A549 (cell line): Measurements from ENCODE around the gene PDGFC. TPM values are rescaled to one million over a fixed set of nuclear protein-coding genes. Genes with fewer than 3 reads are reported as not detected.

ENCODE experiments used
- ATAC-seq, 2 experiments: fragments of 200-7000 bp in 1 of 2; fragments of >200 bp in 1 of 2; cut with Nextera tagmentation in 1 of 2; cut with Tn5 transposase in 1 of 2; 3 replicates each; pipeline versions ENCODE4 v1.8.0 to v1.9.1; 2018 to 2020; ENCODE audit warnings: mild to moderate bottlenecking in 1 of 2, moderate library complexity in 1 of 2
- CTCF ChIA-PET: fragments of 300-600 bp; sonication (Branson Sonifier 250); formaldehyde crosslinking; extraction: SDS; loops from one replicate; lab custom pipeline; 2021; ENCODE audit warnings: antibody characterized with exemption, inconsistent platforms; lab: Yijun Ruan, JAX
- POLR2A ChIA-PET: fragments of 350-600 bp; formaldehyde crosslinking; extraction: SDS; loops from one replicate; lab custom pipeline; 2021; ENCODE audit warnings: antibody characterized with exemption, inconsistent platforms; lab: Yijun Ruan, JAX
- DNase-seq, 2 experiments: peaks; one replicate each; pipeline versions ENCODE4 v3.0.0 to v3.0.0-alpha.2; 2011 to 2016; ENCODE audit warnings: low read depth in 1 of 2, low spot score in 1 of 2
- FAIRE-seq: peaks from 2 replicates; lab custom pipeline; 2011; peaks lifted over from hg19 to GRCh38; lab: Jason Lieb, UNC
- H3K27ac ChIP-seq, 2 experiments: fragments of >200 bp; sonication (Bioruptor Twin); formaldehyde crosslinking; 3 replicates each; pipeline ENCODE4 v1.5.1; 2016 to 2017
- H3K4me1 ChIP-seq: fragments of >200 bp; sonication (Bioruptor Twin); formaldehyde crosslinking; 3 replicates; pipeline ENCODE4 v1.6.1; 2016
- H3K4me2 ChIP-seq: fragments of >200 bp; sonication (Bioruptor Twin); formaldehyde crosslinking; 3 replicates; pipeline ENCODE4 v1.6.1; 2016
- H3K4me3 ChIP-seq: fragments of >200 bp; sonication (Bioruptor Twin); formaldehyde crosslinking; 3 replicates; pipeline ENCODE4 v1.5.1; 2016
- H3K9me3 ChIP-seq: fragments of >200 bp; sonication (Bioruptor Twin); formaldehyde crosslinking; 3 replicates; pipeline ENCODE4 v1.6.1; 2016
- BCL3 ChIP-seq: fragments of >200 bp; sonication (Bioruptor Twin); formaldehyde crosslinking; IDR thresholded peaks from 3 replicates; pipeline ENCODE4 v1.6.1; 2016
- CBX8 ChIP-seq: fragments of 200-600 bp; sonication (generic); IDR thresholded peaks from 2 replicates; pipeline ENCODE4 v1.6.1; 2016
- E2F6 ChIP-seq: IDR thresholded peaks from 2 replicates; pipeline ENCODE4 v1.6.1; 2012; ENCODE audit warnings: low read depth, borderline replicate concordance
- EHF ChIP-seq: fragments of 250-450 bp; sonication (Bioruptor Pico); IDR thresholded peaks from 2 replicates; pipeline ENCODE4 v1.5.0; 2020; ENCODE audit warnings: mild to moderate bottlenecking
- EP300 ChIP-seq, 2 experiments: fragments of >200 bp; sonication (Bioruptor Twin); formaldehyde crosslinking; IDR thresholded peaks; 2 replicates in 1 of 2; 3 replicates in 1 of 2; pipeline ENCODE4 v1.6.1; 2016 to 2017
- FOSB ChIP-seq: fragments of 250-450 bp; sonication (Bioruptor Pico); IDR thresholded peaks from 2 replicates; pipeline ENCODE4 v1.5.0; 2020; ENCODE audit warnings: mild to moderate bottlenecking, moderate library complexity
- FOSL2 ChIP-seq, 2 experiments: fragments of 450-650 bp in 1 of 2; fragments of >200 bp in 1 of 2; sonication (Bioruptor Twin) in 1 of 2; formaldehyde crosslinking; IDR thresholded peaks; 2 replicates each; pipeline versions ENCODE4 v1.5.0 to v1.6.1; 2016 to 2020; ENCODE audit warnings: mild to moderate bottlenecking in 1 of 2, moderate library complexity in 1 of 2
- GATA3 ChIP-seq: IDR thresholded peaks from 2 replicates; pipeline ENCODE4 v1.6.1; 2012; ENCODE audit warnings: borderline replicate concordance
- HDAC2 ChIP-seq: fragments of 200-600 bp; sonication (generic); IDR thresholded peaks from 2 replicates; pipeline ENCODE4 v1.6.1; 2016
- HES2 ChIP-seq: fragments of >200 bp; sonication (Bioruptor Twin); formaldehyde crosslinking; IDR thresholded peaks from 2 replicates; pipeline ENCODE4 v1.6.1; 2016
- HOXB5 ChIP-seq: fragments of 250-450 bp; sonication (Bioruptor Pico); IDR thresholded peaks from 2 replicates; pipeline ENCODE4 v1.5.0; 2020; ENCODE audit warnings: mild to moderate bottlenecking, moderate library complexity
- JUN ChIP-seq, 2 experiments: fragments of >200 bp; sonication (Bioruptor Twin); formaldehyde crosslinking; IDR thresholded peaks; 2 replicates in 1 of 2; 3 replicates in 1 of 2; pipeline ENCODE4 v1.6.1; 2016 to 2017
- JUNB ChIP-seq: fragments of >200 bp; sonication (Bioruptor Twin); formaldehyde crosslinking; IDR thresholded peaks from 2 replicates; pipeline ENCODE4 v1.6.1; 2016
- KDM5A ChIP-seq: fragments of 200-600 bp; sonication (generic); IDR thresholded peaks from 2 replicates; pipeline ENCODE4 v1.6.1; 2016; ENCODE audit warnings: antibody characterized with exemption, mild to moderate bottlenecking
- MAFK ChIP-seq: fragments of 450-650 bp; IDR thresholded peaks from 2 replicates; pipeline ENCODE4 v1.6.1; 2014; ENCODE audit not compliant: partially characterized antibody
- MAX ChIP-seq: IDR thresholded peaks from 2 replicates; pipeline ENCODE4 v1.6.1; 2012
- MAZ ChIP-seq: fragments of 150-350 bp; IDR thresholded peaks from 2 replicates; pipeline ENCODE4 v1.6.1; 2014; ENCODE audit warnings: antibody characterized with exemption, low read depth, low read length, borderline replicate concordance
- NFE2L2 ChIP-seq: fragments of 150-350 bp; conservative IDR thresholded peaks from 2 replicates; pipeline ENCODE4 v1.6.1; 2014; ENCODE audit warnings: low read length
- NPAS2 ChIP-seq: fragments of 250-450 bp; sonication (Bioruptor Pico); IDR thresholded peaks from 2 replicates; pipeline ENCODE4 v1.8.0; 2022; ENCODE audit warnings: mild to moderate bottlenecking, moderate library complexity, borderline replicate concordance
- NR3C1 ChIP-seq: fragments of >200 bp; sonication (Bioruptor Twin); formaldehyde crosslinking; IDR thresholded peaks from 3 replicates; pipeline ENCODE4 v1.6.1; 2017
- PHF8 ChIP-seq: fragments of 200-600 bp; sonication (generic); IDR thresholded peaks from 2 replicates; pipeline ENCODE4 v1.6.1; 2016; ENCODE audit warnings: low read depth, mild to moderate bottlenecking, antibody characterized with exemption, moderate library complexity, borderline replicate concordance
- POLR2A ChIP-seq: IDR thresholded peaks from 2 replicates; pipeline ENCODE4 v1.6.1; 2012; ENCODE audit warnings: mild to moderate bottlenecking, low read length
- RAD21 ChIP-seq, 2 experiments: fragments of >200 bp in 1 of 2; sonication (Bioruptor Twin) in 1 of 2; formaldehyde crosslinking in 1 of 2; IDR thresholded peaks in 1 of 2; conservative IDR thresholded peaks in 1 of 2; 2 replicates in 1 of 2; 3 replicates in 1 of 2; pipeline ENCODE4 v1.6.1; 2012 to 2018; ENCODE audit warnings: inconsistent platforms in 1 of 2
- RFX5 ChIP-seq: fragments of 450-650 bp; IDR thresholded peaks from 2 replicates; pipeline ENCODE4 v1.7.1; 2014; ENCODE audit warnings: antibody characterized with exemption, mild to moderate bottlenecking, moderate library complexity
- SMC3 ChIP-seq: fragments of >200 bp; sonication (Bioruptor Twin); formaldehyde crosslinking; IDR thresholded peaks from 3 replicates; pipeline ENCODE4 v1.6.1; 2018; ENCODE audit warnings: inconsistent platforms
- SREBF2 ChIP-seq: fragments of 450-650 bp; IDR thresholded peaks from 2 replicates; pipeline ENCODE4 v1.6.1; 2014; ENCODE audit warnings: mild to moderate bottlenecking, moderate library complexity
- TFCP2L1 ChIP-seq: fragments of 250-450 bp; sonication (Bioruptor Pico); IDR thresholded peaks from 2 replicates; pipeline ENCODE4 v1.5.0; 2021; ENCODE audit warnings: mild to moderate bottlenecking
- USF2 ChIP-seq: fragments of 450-650 bp; IDR thresholded peaks from 2 replicates; pipeline ENCODE4 v1.6.1; 2014; ENCODE audit warnings: antibody characterized with exemption
- ZFP36 ChIP-seq: fragments of 450-650 bp; IDR thresholded peaks from 2 replicates; pipeline ENCODE4 v1.6.1; 2014; ENCODE audit warnings: borderline replicate concordance; ENCODE audit not compliant: partially characterized antibody
- ZSCAN20 ChIP-seq: fragments of 250-450 bp; sonication (Bioruptor Pico); IDR thresholded peaks from 2 replicates; pipeline ENCODE4 v1.8.0; 2022; ENCODE audit warnings: mild to moderate bottlenecking, moderate library complexity
- WGBS: methylation state at CpG from one replicate; pipeline ENCODE4 v1.1.6; 2017; ENCODE audit errors: missing lambda C conversion rate; 5-methylcytosine and 5-hydroxymethylcytosine counted together
- polyA plus RNA-seq, 4 experiments: library from polyadenylated mRNA; depleted of rRNA in 3 of 4; stranded (reverse); fragments of >200 nt; fragmentation: RNase III in 1 of 4; extraction: RNeasy Plus Mini Kit Qiagen cat#74134 plus additional on column Dnase treatment in 1 of 4; gene quantifications; 2 replicates in 3 of 4; 3 replicates in 1 of 4; pipeline ENCODE4 v1.2.3, GENCODE V29; 2011 to 2017
- TF ChIP-seq, protein P1 (sequence below): fragments of 250-450 bp; sonication (Bioruptor Pico); IDR thresholded peaks from 2 replicates; pipeline ENCODE4 v1.5.0; 2021; ENCODE audit warnings: mild to moderate bottlenecking, moderate library complexity, borderline replicate concordance
- TF ChIP-seq, protein P2 (sequence below): IDR thresholded peaks from 2 replicates; pipeline ENCODE4 v1.6.1; 2012
- TF ChIP-seq, protein P3 (sequence below): fragments of 200-600 bp; sonication (generic); IDR thresholded peaks from 2 replicates; pipeline ENCODE4 v1.6.1; 2016; ENCODE audit warnings: antibody characterized with exemption, mild to moderate bottlenecking, moderate library complexity

The PDGFC gene
- polyA plus RNA-seq, 2 of the 4 experiments (the other 2 are of a cell fraction), result 3.5 to 4.1 TPM

DNA sequence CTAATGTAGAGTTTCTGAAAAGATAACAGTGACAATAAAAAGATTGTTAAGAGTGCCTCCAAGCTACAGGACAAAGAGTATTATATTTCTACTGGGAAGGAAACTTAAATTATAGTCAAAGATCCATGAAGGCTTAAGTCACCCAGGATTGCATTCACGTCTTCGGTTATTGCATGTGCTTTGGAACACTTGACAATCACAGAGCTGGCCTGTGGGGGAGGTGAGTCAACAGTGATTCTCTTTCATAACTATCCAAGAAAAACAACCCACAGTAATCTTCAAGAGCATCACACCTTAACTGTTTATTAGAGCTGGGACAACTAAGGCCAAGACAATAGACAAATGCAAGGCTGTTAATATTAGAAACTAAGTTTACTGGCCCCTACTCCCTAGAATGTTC lies 40.3 kb downstream of the PDGFC start:
- peak; percentile 67 to 97 for ATAC-seq
- H3K4me1 ChIP-seq, result peaks cover 32% of the 10 kb centered on the region; the same call in 2 of the 3 replicates
- FAIRE-seq, result peak; percentile 49
- peak; percentile 36 to 78 for DNase-seq
- H3K27ac ChIP-seq, result peak overlapping the region; percentile 76 to 88
- 0 out of 3 replicates have a peak, but pooled peaks cover 6% of the 10 kb centered on the region for H3K9me3 ChIP-seq
- H3K4me3 ChIP-seq, result no peak overlapping the region
- peak overlapping the region; percentile 73 for H3K4me2 ChIP-seq
- ChIA-PET CTCF (interaction anchor here (1.1 kb wide), 1 partner anchor 10 kb away, joined by 3 read pairs; no protein-coding TSS in a partner anchor), POLR2A (interaction anchor here (1.1 kb wide), 1 partner anchor 11 kb away, joined by 4 read pairs; no protein-coding TSS in a partner anchor)
- 6% methylated on average over 2 of the region's 2 CpGs for WGBS
- no peak for TF ChIP-seq NFE2L2
- TF ChIP-seq, protein P1, sequence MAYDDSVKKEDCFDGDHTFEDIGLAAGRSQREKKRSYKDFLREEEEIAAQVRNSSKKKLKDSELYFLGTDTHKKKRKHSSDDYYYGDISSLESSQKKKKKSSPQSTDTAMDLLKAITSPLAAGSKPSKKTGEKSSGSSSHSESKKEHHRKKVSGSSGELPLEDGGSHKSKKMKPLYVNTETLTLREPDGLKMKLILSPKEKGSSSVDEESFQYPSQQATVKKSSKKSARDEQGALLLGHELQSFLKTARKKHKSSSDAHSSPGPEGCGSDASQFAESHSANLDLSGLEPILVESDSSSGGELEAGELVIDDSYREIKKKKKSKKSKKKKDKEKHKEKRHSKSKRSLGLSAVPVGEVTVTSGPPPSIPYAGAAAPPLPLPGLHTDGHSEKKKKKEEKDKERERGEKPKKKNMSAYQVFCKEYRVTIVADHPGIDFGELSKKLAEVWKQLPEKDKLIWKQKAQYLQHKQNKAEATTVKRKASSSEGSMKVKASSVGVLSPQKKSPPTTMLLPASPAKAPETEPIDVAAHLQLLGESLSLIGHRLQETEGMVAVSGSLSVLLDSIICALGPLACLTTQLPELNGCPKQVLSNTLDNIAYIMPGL (CRISPR knock-in tag), result no peak
- TF ChIP-seq KDM5A, result no peak
- TF ChIP-seq RAD21 (conservative IDR thresholded peaks at IDR 0.05 in 1 of 2, IDR thresholded peaks at IDR 0.05 in 1 of 2), result peak in 1 of 2 experiments; percentile 46; a peak in 2 of 5 replicates
- TF ChIP-seq PHF8, result no peak
- peak; percentile 49 for TF ChIP-seq MAX
- TF ChIP-seq, protein P2, sequence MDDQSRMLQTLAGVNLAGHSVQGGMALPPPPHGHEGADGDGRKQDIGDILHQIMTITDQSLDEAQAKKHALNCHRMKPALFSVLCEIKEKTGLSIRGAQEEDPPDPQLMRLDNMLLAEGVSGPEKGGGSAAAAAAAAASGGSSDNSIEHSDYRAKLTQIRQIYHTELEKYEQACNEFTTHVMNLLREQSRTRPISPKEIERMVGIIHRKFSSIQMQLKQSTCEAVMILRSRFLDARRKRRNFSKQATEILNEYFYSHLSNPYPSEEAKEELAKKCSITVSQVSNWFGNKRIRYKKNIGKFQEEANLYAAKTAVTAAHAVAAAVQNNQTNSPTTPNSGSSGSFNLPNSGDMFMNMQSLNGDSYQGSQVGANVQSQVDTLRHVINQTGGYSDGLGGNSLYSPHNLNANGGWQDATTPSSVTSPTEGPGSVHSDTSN, result no peak
- TF ChIP-seq E2F6, result no peak
- TF ChIP-seq RFX5, result no peak
- TF ChIP-seq MAZ, result no peak
- no peak for TF ChIP-seq ZFP36
- TF ChIP-seq MAFK, result no peak
- TF ChIP-seq HOXB5, result no peak
- no peak for TF ChIP-seq HDAC2
- TF ChIP-seq, protein P3, sequence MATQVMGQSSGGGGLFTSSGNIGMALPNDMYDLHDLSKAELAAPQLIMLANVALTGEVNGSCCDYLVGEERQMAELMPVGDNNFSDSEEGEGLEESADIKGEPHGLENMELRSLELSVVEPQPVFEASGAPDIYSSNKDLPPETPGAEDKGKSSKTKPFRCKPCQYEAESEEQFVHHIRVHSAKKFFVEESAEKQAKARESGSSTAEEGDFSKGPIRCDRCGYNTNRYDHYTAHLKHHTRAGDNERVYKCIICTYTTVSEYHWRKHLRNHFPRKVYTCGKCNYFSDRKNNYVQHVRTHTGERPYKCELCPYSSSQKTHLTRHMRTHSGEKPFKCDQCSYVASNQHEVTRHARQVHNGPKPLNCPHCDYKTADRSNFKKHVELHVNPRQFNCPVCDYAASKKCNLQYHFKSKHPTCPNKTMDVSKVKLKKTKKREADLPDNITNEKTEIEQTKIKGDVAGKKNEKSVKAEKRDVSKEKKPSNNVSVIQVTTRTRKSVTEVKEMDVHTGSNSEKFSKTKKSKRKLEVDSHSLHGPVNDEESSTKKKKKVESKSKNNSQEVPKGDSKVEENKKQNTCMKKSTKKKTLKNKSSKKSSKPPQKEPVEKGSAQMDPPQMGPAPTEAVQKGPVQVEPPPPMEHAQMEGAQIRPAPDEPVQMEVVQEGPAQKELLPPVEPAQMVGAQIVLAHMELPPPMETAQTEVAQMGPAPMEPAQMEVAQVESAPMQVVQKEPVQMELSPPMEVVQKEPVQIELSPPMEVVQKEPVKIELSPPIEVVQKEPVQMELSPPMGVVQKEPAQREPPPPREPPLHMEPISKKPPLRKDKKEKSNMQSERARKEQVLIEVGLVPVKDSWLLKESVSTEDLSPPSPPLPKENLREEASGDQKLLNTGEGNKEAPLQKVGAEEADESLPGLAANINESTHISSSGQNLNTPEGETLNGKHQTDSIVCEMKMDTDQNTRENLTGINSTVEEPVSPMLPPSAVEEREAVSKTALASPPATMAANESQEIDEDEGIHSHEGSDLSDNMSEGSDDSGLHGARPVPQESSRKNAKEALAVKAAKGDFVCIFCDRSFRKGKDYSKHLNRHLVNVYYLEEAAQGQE, result no peak
- TF ChIP-seq USF2, result no peak
- TF ChIP-seq CBX8, result no peak
- no peak for TF ChIP-seq TFCP2L1 (CRISPR knock-in tag)
- peak; percentile 89 to 92; a peak in 4 of 5 replicates for TF ChIP-seq EP300 (IDR thresholded peaks at IDR 0.05)
- no peak for TF ChIP-seq FOSB (CRISPR knock-in tag)
- peak; percentile 92; the same call in 2 of the 3 replicates for TF ChIP-seq BCL3
- TF ChIP-seq SREBF2, result no peak
- TF ChIP-seq GATA3, result peak; percentile 78
- peak; percentile 91 to 96; a peak in 4 of 5 replicates for TF ChIP-seq JUN (IDR thresholded peaks at IDR 0.05)
- TF ChIP-seq JUNB, result peak; percentile 81
- no peak for TF ChIP-seq POLR2A
- no peak for TF ChIP-seq EHF (CRISPR knock-in tag)
- TF ChIP-seq ZSCAN20 (CRISPR knock-in tag), result no peak
- TF ChIP-seq FOSL2 (IDR thresholded peaks at IDR 0.05), result peak; percentile 54; the same call in 1 of the 2 replicates
- TF ChIP-seq FOSL2 (CRISPR knock-in tag; IDR thresholded peaks at IDR 0.05), result peak; percentile 51
- TF ChIP-seq HES2, result peak; percentile 73
- 0 out of 3 replicates have a peak, but pooled peaks have one; percentile 14 for TF ChIP-seq SMC3
- TF ChIP-seq NPAS2 (CRISPR knock-in tag), result no peak
- TF ChIP-seq NR3C1, result no peak
